HUES48 (cell line): ENCODE data around the gene FHL3.
"Not testable (repeated sequence)": the region's sequence is repeated elsewhere in the genome, so short reads cannot be mapped to it uniquely, and the experiment has no call there.

Source experiments
- H3K27ac ChIP-seq: one replicate; pipeline ENCODE4 v1.7.0; 2013; ENCODE audit warnings: low read depth, low read length, inconsistent platforms
- H3K27me3 ChIP-seq: 2 replicates; pipeline ENCODE4 v1.6.1; 2013; ENCODE audit warnings: mild to moderate bottlenecking, low read length; ENCODE audit not compliant: control insufficient read depth, insufficient read depth
- H3K36me3 ChIP-seq: 2 replicates; pipeline ENCODE4 v1.6.1; 2013; ENCODE audit warnings: low read length; ENCODE audit not compliant: control insufficient read depth, insufficient read depth
- H3K4me1 ChIP-seq: 2 replicates; pipeline ENCODE4 v1.6.1; 2013; ENCODE audit warnings: mild to moderate bottlenecking, low read length; ENCODE audit not compliant: control insufficient read depth, insufficient read depth
- H3K4me3 ChIP-seq: 2 replicates; pipeline ENCODE4 v1.5.1; 2013; ENCODE audit warnings: mild to moderate bottlenecking, low read depth, low read length
- H3K9ac ChIP-seq: 2 replicates; pipeline ENCODE4 v1.6.1; 2013; ENCODE audit warnings: mild to moderate bottlenecking, low read depth, low read length, moderate library complexity
- H3K9me3 ChIP-seq: 2 replicates; pipeline ENCODE4 v1.6.1; 2013; ENCODE audit warnings: low read length; ENCODE audit not compliant: control insufficient read depth, insufficient read depth

Gene FHL3

GRCh38 chr1:37998089-37998808 is 7.1 kb downstream of the FHL3 start:
- Histone ChIP-seq H3K9ac (no peak overlapping the region), H3K27ac (peak overlapping the region; percentile 87)

DNA sequence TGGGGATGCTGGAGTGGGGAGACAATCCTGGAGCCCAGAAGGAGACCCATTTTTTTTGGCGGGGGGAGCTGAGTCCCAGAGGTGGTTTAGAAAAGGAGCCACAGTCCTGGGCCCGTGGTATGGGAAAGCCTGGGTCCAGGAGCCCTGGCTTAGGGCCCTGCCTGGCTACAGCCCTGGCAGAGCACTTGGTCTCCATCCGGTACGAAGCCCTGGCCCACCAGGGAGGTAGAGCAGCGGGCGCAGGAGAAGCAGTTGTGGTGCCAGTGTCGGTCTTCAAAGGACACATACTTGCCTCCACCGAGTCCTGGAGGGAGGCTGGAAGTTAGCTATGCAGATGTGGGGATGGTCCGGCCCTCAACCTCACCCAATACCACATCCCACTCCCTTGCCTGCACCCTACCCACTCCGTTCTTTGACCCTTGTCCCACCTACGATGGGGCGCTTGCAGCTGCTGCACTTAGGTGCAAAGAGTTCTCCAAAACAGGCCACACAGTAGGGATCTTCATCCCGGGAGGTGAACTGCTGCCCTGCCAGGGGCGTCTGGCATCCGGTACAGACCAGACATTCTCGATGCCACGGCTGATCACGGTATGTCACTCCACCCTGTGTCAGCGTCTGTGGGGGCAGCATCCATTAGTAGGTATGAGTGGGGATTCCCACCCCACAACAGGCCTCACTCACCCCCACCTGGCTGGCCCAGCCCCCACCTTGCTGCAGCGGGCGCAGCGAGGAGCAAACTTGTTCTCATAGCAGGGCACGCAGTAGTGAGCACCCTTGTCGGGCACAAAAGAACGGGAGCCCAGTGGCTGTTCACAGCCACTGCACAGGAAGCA is 7.8 kb downstream of the FHL3 start:
- Histone ChIP-seq H3K9me3 (no peaks in the 10 kb centered on the region), H3K27ac (peak overlapping the region; percentile 90), H3K9ac (no peak overlapping the region), H3K36me3 (peaks cover 17% of the 10 kb centered on the region), H3K4me3 (no peak overlapping the region), H3K4me1 (peaks cover 43% of the 10 kb centered on the region), H3K27me3 (no peaks in the 10 kb centered on the region)

More at GRCh38 chr1:37998089-37998808, 7.1 kb downstream of the FHL3 start:
- H3K4me3 ChIP-seq = no peak overlapping the region
- H3K36me3 ChIP-seq = peaks cover 17% of the 10 kb centered on the region
- H3K27me3 ChIP-seq = no peaks in the 10 kb centered on the region
- H3K4me1 ChIP-seq = peaks cover 43% of the 10 kb centered on the region
- H3K9me3 ChIP-seq = no peaks in the 10 kb centered on the region

GRCh38 chr1:37995751-37996345 is 9.5 kb downstream of the FHL3 start:
- H3K9me3 ChIP-seq = no peaks in the 10 kb centered on the region
- peak overlapping the region; percentile 90 for H3K27ac ChIP-seq
- H3K4me3 ChIP-seq = peak overlapping the region; percentile 62
- peak overlapping the region; percentile 80 for H3K9ac ChIP-seq
- H3K36me3 ChIP-seq = peaks cover 17% of the 10 kb centered on the region
- no peaks in the 10 kb centered on the region for H3K27me3 ChIP-seq
- H3K4me1 ChIP-seq = peaks cover 33% of the 10 kb centered on the region

GRCh38 chr1:37994886-37995566 is 10.3 kb downstream of the FHL3 start:
- H3K4me1 ChIP-seq = peaks cover 25% of the 10 kb centered on the region
- peak overlapping the region; percentile 62 for H3K4me3 ChIP-seq
- peak overlapping the region; percentile 40 for H3K27ac ChIP-seq
- H3K36me3 ChIP-seq = peaks cover 17% of the 10 kb centered on the region
- H3K27me3 ChIP-seq = no peaks in the 10 kb centered on the region
- H3K9me3 ChIP-seq = no peaks in the 10 kb centered on the region
- H3K9ac ChIP-seq = peak overlapping the region; percentile 80

GRCh38 chr1:37989361-37989930 is 15.9 kb downstream of the FHL3 start:
- Histone ChIP-seq H3K9me3 (no peaks in the 10 kb centered on the region), H3K4me1 (peaks cover 5% of the 10 kb centered on the region; the same call in 1 of the 2 replicates), H3K27me3 (no peaks in the 10 kb centered on the region), H3K4me3 (peak overlapping the region; percentile 91), H3K27ac (peak overlapping the region; percentile 91), H3K36me3 (peaks cover 39% of the 10 kb centered on the region), H3K9ac (peak overlapping the region; percentile 85)

- no peak overlapping the region for H3K4me3 ChIP-seq
- no peaks in the 10 kb centered on the region for H3K9me3 ChIP-seq
- no peak overlapping the region for H3K27ac ChIP-seq
- H3K36me3 ChIP-seq = peaks cover 56% of the 10 kb centered on the region
- no peaks in the 10 kb centered on the region for H3K27me3 ChIP-seq
- peaks cover 5% of the 10 kb centered on the region; the same call in 1 of the 2 replicates for H3K4me1 ChIP-seq
- no peak overlapping the region for H3K9ac ChIP-seq
Measured at GRCh38 chr1:37987679-37988078, 17.6 kb downstream of the FHL3 start.

GRCh38 chr1:37983546-37983945 is 21.8 kb downstream of the FHL3 start:
- no peaks in the 10 kb centered on the region for H3K27me3 ChIP-seq
- peaks cover 98% of the 10 kb centered on the region for H3K36me3 ChIP-seq
- H3K4me3 ChIP-seq = no peak overlapping the region
- H3K9me3 ChIP-seq = no peaks in the 10 kb centered on the region
- peaks cover 4% of the 10 kb centered on the region; the same call in 1 of the 2 replicates for H3K4me1 ChIP-seq
- H3K9ac ChIP-seq = no peak overlapping the region
- H3K27ac ChIP-seq = no peak overlapping the region

DNA sequence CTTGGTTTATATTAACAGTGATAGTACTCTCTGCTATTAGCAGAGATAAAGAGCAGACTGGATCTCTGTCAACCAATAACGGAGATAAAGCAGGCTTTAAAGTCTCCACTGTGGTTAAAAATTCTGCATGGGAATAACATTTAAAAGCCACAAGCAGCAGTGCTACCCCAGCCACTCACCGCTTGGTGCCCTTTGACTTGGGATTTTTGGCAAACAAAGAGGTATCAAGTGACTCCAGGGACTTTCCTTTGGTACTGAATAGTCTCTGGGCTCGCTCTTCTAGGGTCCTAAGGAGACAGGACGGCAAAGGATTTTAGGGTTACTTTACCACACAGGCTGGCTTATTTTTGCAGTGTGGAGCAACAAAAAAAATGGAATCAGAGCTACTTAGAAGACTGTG is 26.8 kb downstream of the FHL3 start:
- no peak overlapping the region for H3K9ac ChIP-seq
- no peak overlapping the region for H3K4me3 ChIP-seq
- H3K4me1 ChIP-seq = no peaks in the 10 kb centered on the region
- H3K27ac ChIP-seq = no peak overlapping the region
- no peaks in the 10 kb centered on the region for H3K9me3 ChIP-seq
- peaks cover 94% of the 10 kb centered on the region for H3K36me3 ChIP-seq
- no peaks in the 10 kb centered on the region for H3K27me3 ChIP-seq

DNA sequence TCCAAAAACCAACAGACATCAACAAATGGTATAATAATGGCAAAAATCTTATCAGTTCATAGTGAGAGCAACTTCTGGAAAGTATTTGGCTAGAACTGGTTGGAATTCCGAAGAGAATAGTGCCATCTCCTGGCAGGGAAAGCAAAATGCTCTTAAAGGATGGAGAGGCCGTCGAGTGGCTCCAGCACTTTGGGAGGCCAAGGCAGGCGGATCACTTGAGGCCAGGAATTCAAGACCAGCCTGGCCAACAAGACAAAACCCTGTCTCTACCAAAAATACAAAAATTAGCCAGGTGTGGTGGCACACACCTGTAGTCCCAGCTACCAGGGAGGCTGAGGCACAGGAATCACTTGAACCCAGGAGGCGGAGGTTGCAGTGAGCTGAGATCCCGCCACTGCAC is 30.2 kb downstream of the FHL3 start:
- H3K27ac ChIP-seq, H3K9ac ChIP-seq, H3K9me3 ChIP-seq, H3K4me3 ChIP-seq, H3K4me1 ChIP-seq, H3K27me3 ChIP-seq: not testable (repeated sequence)
- H3K36me3 ChIP-seq = peaks cover 60% of the 10 kb centered on the region

DNA sequence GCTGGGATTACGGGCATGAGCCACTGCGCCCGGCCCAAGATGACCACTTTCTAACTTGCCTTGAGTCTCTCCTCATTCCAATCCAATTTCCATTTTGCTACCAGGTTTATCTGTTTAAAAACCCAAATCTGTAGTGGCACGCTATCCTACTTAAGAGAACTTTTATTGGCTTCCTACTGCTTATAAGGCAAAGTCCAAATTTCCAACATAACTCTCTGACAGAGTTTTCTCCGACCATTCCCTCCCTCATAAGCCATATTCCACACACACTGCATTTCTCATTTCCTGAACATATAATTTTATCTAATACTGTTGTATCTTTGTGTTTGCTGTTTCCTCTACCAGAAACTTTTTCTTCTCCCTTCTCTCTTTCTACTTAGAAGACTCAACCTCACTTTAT is 30.7 kb downstream of the FHL3 start:
- no peak overlapping the region for H3K9ac ChIP-seq
- H3K27me3 ChIP-seq = no peaks in the 10 kb centered on the region
- H3K36me3 ChIP-seq = peaks cover 60% of the 10 kb centered on the region
- H3K4me3 ChIP-seq = no peak overlapping the region
- H3K4me1 ChIP-seq = no peaks in the 10 kb centered on the region
- H3K27ac ChIP-seq = no peak overlapping the region
- H3K9me3 ChIP-seq = no peaks in the 10 kb centered on the region
